Natural killer cell (primary cell): ENCODE measurements around the gene ARHGAP42. TPM values are rescaled to one million over a fixed set of nuclear protein-coding genes. Genes with fewer than 3 reads are reported as not detected.

Source experiments
- ATAC-seq, 3 donors: fragments of 150-1000 bp in 2 of 3; fragments of 200-7000 bp in 1 of 3; cut with Tn5 transposase; 1 replicate in 1 of 3; 2 replicates in 2 of 3; pipeline ENCODE4 v1.10.0; 2021; ENCODE audit warnings: mild to moderate bottlenecking in 2 of 3, moderate library complexity in 2 of 3
- DNase-seq, 2 donors: peaks; one replicate each; pipeline versions ENCODE4 v3.0.0 to v3.0.0-alpha.2; 2013 to 2021; ENCODE audit warnings: mixed read lengths in 1 of 2
- H3K27ac ChIP-seq: one replicate; pipeline ENCODE4 v1.5.1; 2013; ENCODE audit warnings: mild to moderate bottlenecking, low read length
- H3K27me3 ChIP-seq: one replicate; pipeline ENCODE4 v1.6.1; 2013; ENCODE audit warnings: low read length; ENCODE audit not compliant: control insufficient read depth, insufficient read depth
- H3K36me3 ChIP-seq: one replicate; pipeline ENCODE4 v1.6.1; 2013; ENCODE audit warnings: low read length; ENCODE audit not compliant: control insufficient read depth, insufficient read depth
- H3K4me1 ChIP-seq: one replicate; pipeline ENCODE4 v1.6.1; 2013; ENCODE audit warnings: low read length; ENCODE audit not compliant: control insufficient read depth, insufficient read depth
- H3K4me3 ChIP-seq: one replicate; pipeline ENCODE4 v1.5.1; 2013; ENCODE audit warnings: low read length
- H3K9me3 ChIP-seq: one replicate; pipeline ENCODE4 v1.6.1; 2013; ENCODE audit warnings: low read length; ENCODE audit not compliant: control insufficient read depth, insufficient read depth
- H3K27ac Mint-ChIP-seq, 2 donors: one replicate each; pipeline ENCODE4 v1.8.0; 2022; ENCODE audit warnings: mild to moderate bottlenecking in 2 of 2, mixed read lengths in 2 of 2, moderate library complexity in 1 of 2
- H3K27me3 Mint-ChIP-seq, 2 donors: one replicate each; pipeline ENCODE4 v1.8.0; 2022; ENCODE audit warnings: low read depth in 2 of 2, mixed read lengths in 2 of 2
- H3K36me3 Mint-ChIP-seq: one replicate; pipeline ENCODE4 v1.8.0; 2022; ENCODE audit warnings: mixed read lengths
- H3K4me1 Mint-ChIP-seq, 2 donors: one replicate each; pipeline ENCODE4 v1.8.0; 2022; ENCODE audit warnings: mixed read lengths in 2 of 2
- H3K4me3 Mint-ChIP-seq: one replicate; pipeline ENCODE4 v1.8.0; 2022; ENCODE audit warnings: mild to moderate bottlenecking, moderate library complexity, mixed read lengths
- H3K9me3 Mint-ChIP-seq, 2 donors: one replicate each; pipeline ENCODE4 v1.8.0; 2022; ENCODE audit warnings: mixed read lengths in 2 of 2
- CTCF ChIP-seq: fragments of 200-600 bp; IDR thresholded peaks from one replicate; pipeline ENCODE4 v1.8.0; 2022; ENCODE audit warnings: antibody characterized with exemption
- WGBS: methylation state at CpG from one replicate; pipeline ENCODE4 v1.1.7; 2013; ENCODE audit warnings: missing lambda C conversion rate; ENCODE audit not compliant: insufficient coverage; 5-methylcytosine and 5-hydroxymethylcytosine counted together
- intact Hi-C: fragments of 100-400 bp; cut with micrococcal nuclease; formaldehyde crosslinking; loops from one replicate; pipeline ENCODE4 v1.14.2; 2022
- total RNA-seq, 4 donors: library from RNA; stranded (reverse); fragments of 120-200 nt in 1 of 4; gene quantifications; one replicate each; pipeline versions ENCODE4 v1.2.3 to v1.2.4, GENCODE V29; 2013 to 2022

The ARHGAP42 gene
- total RNA-seq, 3 donors from 2014 or later (not counting 1 experiment from before 2014, with no cell fraction given): 6.0 to 7.6 (median 6.4) TPM

- Mint-ChIP-seq H3K4me1 (no peaks in the 10 kb centered on the region), H3K36me3 (no peaks in the 10 kb centered on the region), H3K4me3 (no peak overlapping the region), H3K27me3 (peaks cover 3 to 20% of the 10 kb centered on the region in 2 donors), H3K27ac (no peak overlapping the region), H3K9me3 (no peaks in the 10 kb centered on the region)
- DNase-seq (no peak), ATAC-seq (no peak)
- H3K4me3 ChIP-seq: no peak overlapping the region
- H3K27me3 ChIP-seq: no peaks in the 10 kb centered on the region
- intact Hi-C loops: no loop called here
- H3K9me3 ChIP-seq: no peaks in the 10 kb centered on the region
- TF ChIP-seq CTCF: no peak
- H3K36me3 ChIP-seq: no peaks in the 10 kb centered on the region
- WGBS: 74% methylated on average over 9 of the region's 9 CpGs
- H3K27ac ChIP-seq: no peak overlapping the region
- no peaks in the 10 kb centered on the region for H3K4me1 ChIP-seq
Measured at GRCh38 chr11:100639140-100639539, 47.9 kb upstream of the ARHGAP42 start.

DNA sequence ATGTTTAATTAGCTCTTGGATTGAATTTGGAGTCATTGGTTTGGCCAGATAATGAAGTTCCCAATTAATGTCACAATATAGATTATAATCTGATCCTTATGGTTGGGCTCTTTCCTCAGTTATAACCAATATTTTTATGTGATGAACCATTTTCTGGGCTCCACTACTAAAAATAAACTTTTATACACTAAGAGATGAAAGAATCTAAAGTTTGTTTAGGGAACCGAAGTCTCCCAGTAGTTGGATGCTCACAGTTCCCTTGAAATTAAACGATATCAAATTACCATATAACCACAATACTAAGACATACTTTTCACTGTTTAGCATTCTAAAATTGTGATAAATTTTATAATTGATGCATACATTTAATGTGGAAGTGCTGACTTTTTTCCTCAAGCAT lies 47.0 kb upstream of the ARHGAP42 start:
- Mint-ChIP-seq H3K27me3 (peaks cover 6 to 20% of the 10 kb centered on the region in 2 donors), H3K27ac (no peak overlapping the region), H3K9me3 (no peaks in the 10 kb centered on the region), H3K36me3 (no peaks in the 10 kb centered on the region), H3K4me1 (no peaks in the 10 kb centered on the region), H3K4me3 (no peak overlapping the region)
- H3K27me3 ChIP-seq: no peaks in the 10 kb centered on the region
- intact Hi-C loops: loop anchor here (10.0 kb wide), 1 partner anchor 65 kb away; no protein-coding TSS in a partner anchor
- no peaks in the 10 kb centered on the region for H3K9me3 ChIP-seq
- H3K27ac ChIP-seq: no peak overlapping the region
- no peak for TF ChIP-seq CTCF
- H3K36me3 ChIP-seq: no peaks in the 10 kb centered on the region
- no CpG with 5 or more reads among the region's 2 CpGs for WGBS
- ATAC-seq (no peak), DNase-seq (no peak)
- no peaks in the 10 kb centered on the region for H3K4me1 ChIP-seq
- no peak overlapping the region for H3K4me3 ChIP-seq

- intact Hi-C loops: loop anchor here (10.0 kb wide), 1 partner anchor 64 kb away; no protein-coding TSS in a partner anchor
- no CpG with 5 or more reads among the region's 1 CpG for WGBS
- H3K9me3 Mint-ChIP-seq: no peaks in the 10 kb centered on the region
- ATAC-seq (no peak), DNase-seq (no peak)
- Histone ChIP-seq H3K4me3 (no peak overlapping the region), H3K27ac (no peak overlapping the region), H3K27me3 (no peaks in the 10 kb centered on the region), H3K4me1 (no peaks in the 10 kb centered on the region), H3K36me3 (no peaks in the 10 kb centered on the region), H3K9me3 (no peaks in the 10 kb centered on the region)
- H3K27ac Mint-ChIP-seq: no peak overlapping the region
- no peaks in the 10 kb centered on the region for H3K36me3 Mint-ChIP-seq
- H3K4me1 Mint-ChIP-seq: peaks cover 1 to 4% of the 10 kb centered on the region in 2 donors
- no peak for TF ChIP-seq CTCF
- no peak overlapping the region for H3K4me3 Mint-ChIP-seq
- peaks cover 6 to 20% of the 10 kb centered on the region in 2 donors for H3K27me3 Mint-ChIP-seq
Measured at GRCh38 chr11:100640646-100641045, 46.4 kb upstream of the ARHGAP42 start.

GRCh38 chr11:100641456-100641855 lies 45.6 kb upstream of the ARHGAP42 start:
- Histone ChIP-seq H3K36me3 (no peaks in the 10 kb centered on the region), H3K4me1 (no peaks in the 10 kb centered on the region), H3K9me3 (no peaks in the 10 kb centered on the region), H3K27me3 (no peaks in the 10 kb centered on the region), H3K4me3 (no peak overlapping the region), H3K27ac (no peak overlapping the region)
- Mint-ChIP-seq H3K4me1 (peaks cover 9 to 12% of the 10 kb centered on the region in 2 donors), H3K27me3 (peaks cover 6 to 20% of the 10 kb centered on the region in 2 donors), H3K36me3 (no peaks in the 10 kb centered on the region), H3K27ac (no peak overlapping the region), H3K4me3 (no peak overlapping the region), H3K9me3 (peaks cover 0 to 2% of the 10 kb centered on the region in 2 donors)
- ATAC-seq: no peak
- 100% methylated on average over 2 of the region's 5 CpGs for WGBS
- intact Hi-C loops: loop anchor here (10.0 kb wide), 1 partner anchor 63 kb away; no protein-coding TSS in a partner anchor
- TF ChIP-seq CTCF: no peak
- DNase-seq: no peak
